NCI-H146 treated with DMSO at 0.1 percent for 48 hours (cell line): ENCODE data around the gene MFSD2B.
A peak's percentile ranks its signal among the peaks of the same experiment; 100 is the strongest.
"Not testable (repeated sequence)": the region's sequence is repeated elsewhere in the genome, so short reads cannot be mapped to it uniquely, and the experiment has no call there.

ENCODE experiments used
- DNase-seq: peaks from one replicate; lab custom pipeline; 2025; ENCODE audit not compliant: unreplicated experiment; lab: John Stamatoyannopoulos, UW

Gene MFSD2B

GRCh38 chr2:24018241-24018640 lies 8.4 kb downstream of the MFSD2B start:
- DNase-seq, result no peak

DNA sequence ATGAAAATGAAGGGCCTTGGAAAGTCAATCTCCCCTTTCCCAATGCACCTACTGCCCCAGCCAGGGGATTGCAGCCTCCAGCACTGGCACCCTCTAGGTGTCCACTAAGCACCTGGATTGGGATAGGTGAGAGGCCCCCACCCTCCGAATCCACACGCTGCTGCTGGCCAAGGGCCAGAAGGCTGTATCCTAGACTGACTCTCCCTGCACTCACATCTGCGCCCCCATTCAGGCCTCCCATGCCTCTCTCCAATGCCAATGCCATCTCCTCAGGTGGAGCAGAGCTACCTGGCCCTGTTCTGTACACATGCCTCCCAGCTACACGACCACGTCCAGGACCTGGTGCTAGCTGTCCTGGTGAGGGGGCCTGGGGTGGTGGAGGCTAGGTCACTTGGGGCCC lies 9.8 kb downstream of the MFSD2B start:
- no peak for DNase-seq

- no peak for DNase-seq
These were observed 10.4 kb downstream of the MFSD2B start for GRCh38 chr2:24020244-24020643.

- DNase-seq, result no peak
These were observed 11.5 kb downstream of the MFSD2B start for GRCh38 chr2:24021122-24021998.

GRCh38 chr2:24022324-24022974 lies 12.6 kb downstream of the MFSD2B start:
- DNase-seq, result no peak

DNA sequence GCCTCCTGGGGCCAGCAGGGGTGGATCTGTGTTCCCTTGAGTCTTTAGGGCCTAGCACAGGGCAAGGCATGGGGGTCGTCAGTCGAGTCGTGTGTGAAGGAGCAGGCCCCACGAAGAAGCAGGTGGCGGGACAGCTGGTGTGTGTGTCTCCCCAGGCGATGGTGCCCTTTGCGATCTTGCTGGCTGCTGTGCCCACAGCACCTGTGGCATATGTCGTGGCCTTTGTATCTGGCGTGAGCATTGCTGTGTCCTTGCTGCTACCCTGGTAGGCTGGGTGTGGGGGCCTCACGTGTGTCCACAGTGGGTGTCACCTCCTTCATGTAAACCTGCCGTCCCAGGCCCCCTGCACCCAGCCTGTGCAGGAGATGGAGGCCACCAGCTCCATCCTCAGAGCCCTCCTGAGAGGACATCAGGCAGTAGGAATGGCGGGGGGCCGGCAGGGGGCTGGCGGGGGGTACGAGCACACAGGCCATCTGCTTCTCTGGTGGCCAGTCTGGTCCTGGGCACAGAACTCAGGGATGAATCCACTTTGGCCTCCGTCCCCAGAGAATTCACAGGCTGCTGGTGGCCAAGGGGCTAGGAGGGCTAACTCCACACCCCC lies 13.2 kb downstream of the MFSD2B start:
- no peak for DNase-seq

GRCh38 chr2:24024018-24024417 lies 14.1 kb downstream of the MFSD2B start:
- no peak for DNase-seq

GRCh38 chr2:24024996-24025663 lies 15.2 kb downstream of the MFSD2B start:
- no peak for DNase-seq

DNA sequence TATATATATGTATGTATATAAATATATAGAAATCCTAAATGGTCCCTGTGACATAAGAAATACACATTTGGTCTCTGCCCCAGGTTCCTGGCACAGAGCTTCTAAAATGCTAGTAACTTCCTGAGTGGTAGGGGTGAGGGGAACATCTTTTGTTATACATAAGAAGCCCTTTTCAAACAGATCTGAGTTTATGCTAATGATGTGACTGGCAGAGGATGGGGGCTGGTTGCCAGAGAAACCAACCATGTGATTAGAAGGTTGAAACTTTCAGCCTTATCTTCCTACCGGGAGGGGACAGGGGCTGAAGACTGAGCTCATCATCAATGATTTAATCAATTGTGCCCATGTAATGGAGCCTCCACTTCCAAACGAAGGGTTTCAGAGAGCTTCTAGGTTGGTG lies 16.3 kb downstream of the MFSD2B start:
- no peak for DNase-seq

- DNase-seq, result no peak
These were observed 29.1 kb downstream of the MFSD2B start for GRCh38 chr2:24038786-24039499.

- no peak for DNase-seq
These were observed 30.6 kb downstream of the MFSD2B start for GRCh38 chr2:24040511-24040910.

DNA sequence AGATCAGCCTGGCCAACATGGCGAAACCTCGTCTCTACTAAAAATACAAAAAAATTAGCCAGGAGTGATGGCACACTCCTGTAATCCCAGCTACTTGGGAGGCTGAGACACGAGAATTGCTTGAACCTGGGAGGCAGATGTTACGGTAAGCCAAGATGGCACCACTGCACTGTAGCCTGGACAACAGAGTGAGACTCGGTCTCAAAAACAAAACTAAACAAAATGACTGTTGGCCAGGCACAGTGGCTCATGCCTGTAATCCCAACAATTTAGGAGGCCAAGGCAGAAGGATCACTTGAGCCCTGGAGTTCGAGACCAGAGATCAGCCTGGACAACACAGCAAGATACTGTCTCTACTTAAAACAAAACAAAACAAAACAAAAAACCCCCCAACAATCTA lies 33.2 kb downstream of the MFSD2B start:
- not testable (repeated sequence) for DNase-seq

GRCh38 chr2:24045511-24046508 lies 35.9 kb downstream of the MFSD2B start:
- DNase-seq, result no peak

DNA sequence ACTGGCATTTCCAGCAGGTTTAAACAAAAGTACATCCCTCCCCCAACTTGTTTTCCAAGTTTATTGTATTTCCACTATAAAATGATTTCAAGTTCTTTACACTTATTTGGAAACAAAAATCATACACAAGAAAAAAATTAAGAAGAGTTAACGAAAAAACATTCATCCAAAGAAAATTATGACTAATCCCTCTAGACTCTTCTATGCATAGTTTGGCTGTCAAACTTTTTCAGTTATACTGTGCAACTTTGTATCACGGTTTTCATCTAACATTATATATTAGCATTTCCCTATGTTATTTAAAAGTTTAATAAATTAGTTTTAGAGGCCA lies 36.7 kb downstream of the MFSD2B start:
- DNase-seq, result no peak

- DNase-seq, result peak; percentile 98
These were observed 37.2 kb downstream of the MFSD2B start, which contains the start of gene WDCP for GRCh38 chr2:24046930-24047702. Gene WDCP, minus strand, starts transcription at chr2:24047391. Its CDS starts 7,897 bp downstream, at chr2:24039494.

- no peak for DNase-seq
These were observed 37.8 kb downstream of the MFSD2B start for GRCh38 chr2:24047703-24048033.

DNA sequence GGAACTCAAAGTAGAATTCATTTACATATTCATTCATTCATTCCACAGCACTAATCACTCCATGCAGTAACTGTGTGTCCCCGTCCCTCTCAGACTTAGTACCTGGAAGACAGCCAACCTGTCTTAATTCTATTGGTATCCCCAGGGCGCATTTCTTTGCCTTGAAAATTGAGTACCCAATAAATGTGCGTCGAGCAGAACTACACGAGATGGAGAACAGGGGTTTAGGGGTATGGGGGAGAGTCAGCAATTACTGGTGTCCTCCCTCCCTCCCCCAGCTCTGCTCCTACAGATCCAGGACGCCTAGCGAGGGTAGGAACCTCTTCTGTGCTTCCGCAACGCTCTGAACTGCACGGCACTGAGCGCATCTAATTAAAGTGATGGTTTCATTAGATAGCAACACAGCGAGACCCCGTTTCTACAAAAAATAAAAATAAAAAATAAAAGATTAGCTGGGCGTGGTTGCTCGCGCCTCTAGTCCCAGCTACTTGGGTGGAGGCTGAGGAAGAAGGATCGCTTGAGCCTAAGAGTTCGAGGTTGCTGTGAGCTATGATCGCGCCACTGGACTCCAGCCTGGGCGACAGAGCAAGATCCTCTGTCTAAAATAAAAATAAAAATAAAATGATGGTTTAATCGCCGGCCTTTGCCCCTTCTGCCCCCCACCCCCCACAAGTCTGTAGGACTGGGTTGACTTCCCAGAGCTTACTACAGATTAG lies 39.0 kb downstream of the MFSD2B start:
- peak; percentile 41 for DNase-seq

DNA sequence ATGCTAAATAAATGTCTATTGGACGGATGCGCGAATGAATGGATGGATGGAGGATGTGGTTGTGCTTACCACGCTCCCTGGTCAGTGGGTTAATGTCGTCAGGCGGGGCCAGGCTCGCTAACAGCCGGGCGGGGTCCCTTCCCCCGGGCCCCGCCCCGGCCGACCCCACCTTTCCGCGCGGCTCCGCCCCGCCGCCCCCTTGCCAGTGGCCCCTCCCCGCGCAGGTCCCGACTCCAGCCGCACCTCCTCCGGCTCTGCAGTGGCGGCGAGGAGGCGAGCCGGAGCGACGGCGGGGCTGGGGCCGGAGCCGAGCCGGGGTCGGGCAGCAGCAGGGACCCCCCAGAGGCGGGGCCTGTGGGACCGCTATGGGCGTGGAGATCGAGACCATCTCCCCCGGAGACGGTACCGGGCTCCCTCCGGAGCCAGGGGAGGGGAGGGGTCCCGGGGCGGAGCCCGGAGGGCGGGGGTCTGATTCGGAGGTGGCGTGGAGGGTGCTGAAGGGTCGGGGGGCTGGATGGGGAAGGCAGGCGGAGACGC lies 39.7 kb downstream of the MFSD2B start, which contains the start of gene FKBP1B:
FKBP1B (plus strand) TSS at position 257 of the 537 bp plus-strand sequence; CDS start at position 366, 109 bp downstream.
- DNase-seq, result peak; percentile 79
